ENCODE data around the gene ADAMTSL5.
"Not testable (repeated sequence)": the region's sequence is repeated elsewhere in the genome, so short reads cannot be mapped to it uniquely, and the experiment has no call there.

The ADAMTSL5 gene, protein sequence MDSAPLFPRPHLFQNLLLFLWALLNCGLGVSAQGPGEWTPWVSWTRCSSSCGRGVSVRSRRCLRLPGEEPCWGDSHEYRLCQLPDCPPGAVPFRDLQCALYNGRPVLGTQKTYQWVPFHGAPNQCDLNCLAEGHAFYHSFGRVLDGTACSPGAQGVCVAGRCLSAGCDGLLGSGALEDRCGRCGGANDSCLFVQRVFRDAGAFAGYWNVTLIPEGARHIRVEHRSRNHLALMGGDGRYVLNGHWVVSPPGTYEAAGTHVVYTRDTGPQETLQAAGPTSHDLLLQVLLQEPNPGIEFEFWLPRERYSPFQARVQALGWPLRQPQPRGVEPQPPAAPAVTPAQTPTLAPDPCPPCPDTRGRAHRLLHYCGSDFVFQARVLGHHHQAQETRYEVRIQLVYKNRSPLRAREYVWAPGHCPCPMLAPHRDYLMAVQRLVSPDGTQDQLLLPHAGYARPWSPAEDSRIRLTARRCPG

DNA sequence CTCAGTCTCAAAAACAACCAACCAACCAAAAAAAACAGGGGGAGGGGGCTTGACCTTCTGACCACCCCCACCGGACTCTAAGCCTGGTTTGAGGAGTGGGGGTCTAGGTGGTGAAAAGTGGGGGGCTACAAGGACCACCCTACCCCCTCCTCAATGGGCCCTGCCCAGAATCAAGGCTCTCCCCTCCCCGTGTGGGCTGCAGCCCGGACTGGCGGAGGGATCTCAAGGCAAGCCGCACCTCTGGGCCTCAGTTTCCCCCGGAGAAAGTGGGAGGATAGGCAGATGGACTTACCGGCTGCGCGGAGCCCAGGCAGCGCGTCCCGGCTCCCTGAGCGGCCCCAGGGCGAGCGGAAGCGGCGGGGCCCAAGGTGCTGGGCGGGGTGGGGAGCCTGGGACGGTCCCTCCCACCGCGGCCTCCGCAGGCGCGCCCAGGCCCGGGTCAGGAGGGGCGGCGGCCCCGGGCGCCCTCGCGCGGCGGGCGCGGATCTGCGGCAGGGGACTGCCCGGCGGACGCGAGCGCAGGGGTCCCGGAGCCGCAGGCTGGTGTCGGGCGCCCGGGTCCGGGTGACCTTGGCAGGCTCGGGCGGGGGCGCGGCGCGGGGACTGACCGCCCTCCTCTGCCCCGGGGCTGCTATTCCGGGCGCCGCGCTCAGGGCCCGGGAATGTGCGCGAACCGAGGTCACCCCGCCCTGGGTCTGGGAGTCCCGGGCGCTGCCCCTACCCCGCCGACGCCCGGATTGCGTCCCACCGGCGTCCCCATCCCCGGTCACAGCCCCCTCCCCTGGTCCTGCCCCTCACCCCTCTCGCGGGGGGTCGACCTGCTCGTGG is at the start of gene ADAMTSL5:
TSS of gene ADAMTSL5 (minus strand) at position 349 of the 828 bp plus-strand sequence. CDS start 2,076 bp downstream, outside the sequence.
- peak; percentile 74 for DNase-seq

DNA sequence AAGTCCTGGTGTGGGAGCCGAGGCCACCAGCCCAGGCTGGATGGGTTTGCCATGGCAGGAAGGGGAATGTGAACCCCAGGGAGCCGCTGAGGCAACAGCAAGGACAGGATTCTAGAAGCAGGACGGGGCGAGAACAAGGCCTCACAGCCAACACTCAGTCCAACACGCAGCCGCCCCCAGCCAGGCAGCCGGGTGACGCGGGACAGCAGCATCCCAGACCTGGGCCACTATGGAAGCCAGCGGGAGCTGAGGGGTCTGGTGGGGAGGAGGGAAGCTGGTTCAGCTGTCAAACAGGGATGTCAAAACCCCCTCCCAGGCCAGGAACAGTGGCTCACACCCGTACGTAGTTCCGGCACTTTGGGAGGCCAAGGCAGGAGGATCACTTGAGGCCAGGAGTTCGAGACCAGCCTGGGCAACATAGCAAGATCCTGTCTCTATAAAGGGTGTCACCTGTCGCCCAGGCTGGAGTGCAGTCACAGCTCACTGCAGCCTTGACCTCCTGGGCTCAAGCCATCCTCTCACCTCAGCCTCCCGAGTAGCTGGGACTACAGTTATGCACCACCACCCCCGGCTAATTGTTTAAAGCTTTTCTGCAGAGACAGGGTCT is 48.5 kb upstream of the ADAMTSL5 start:
- no peak for DNase-seq

DNA sequence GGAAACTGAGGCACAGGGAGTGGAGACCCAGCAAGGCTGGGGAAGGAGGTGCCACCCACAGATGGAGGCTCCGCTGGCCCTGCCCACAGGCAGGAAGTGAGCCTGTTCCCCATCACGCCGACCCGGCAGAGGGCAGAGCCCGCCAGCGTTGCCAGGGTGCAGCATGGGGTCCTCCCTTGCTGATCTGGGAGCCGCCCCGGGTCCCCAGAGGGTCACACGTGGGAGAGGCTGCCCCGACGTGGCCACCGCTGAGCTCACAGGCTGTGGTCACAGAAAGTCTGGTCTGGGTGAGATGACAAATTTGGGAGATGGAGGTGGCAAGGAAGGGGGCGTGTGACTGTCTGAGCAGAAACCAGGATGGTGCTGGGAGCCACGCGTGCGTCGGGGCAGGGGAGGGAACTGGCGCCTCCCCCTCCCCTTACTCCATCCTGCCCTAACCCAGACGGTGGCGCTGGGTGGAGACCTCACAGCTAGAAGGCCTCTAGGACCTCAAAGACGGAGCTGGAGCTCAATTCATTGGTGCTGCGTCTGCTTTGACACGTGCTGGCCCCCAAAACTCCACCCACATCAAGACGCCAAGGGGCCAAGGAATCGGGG is 47.6 kb upstream of the ADAMTSL5 start:
- no peak for DNase-seq

DNA sequence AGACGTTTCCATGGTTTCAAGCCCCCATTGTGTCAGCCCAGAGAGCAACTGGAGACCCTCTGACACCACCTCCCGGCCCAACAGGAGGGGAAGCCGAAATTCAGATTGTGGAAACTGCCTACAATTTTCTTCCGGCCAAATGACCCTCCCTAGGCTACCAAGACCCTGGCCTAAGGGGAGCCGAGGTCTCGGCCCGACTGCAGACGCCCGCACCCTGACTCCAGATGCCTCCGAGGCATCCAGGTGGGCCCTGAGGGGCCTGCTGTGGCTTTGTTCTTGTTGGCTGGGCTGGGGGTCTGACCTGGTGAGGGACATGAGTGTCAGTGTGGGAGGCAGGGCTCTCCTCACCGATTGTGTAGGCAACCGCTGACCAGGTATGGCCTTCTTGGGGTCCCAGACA is 45.7 kb upstream of the ADAMTSL5 start:
- no peak for DNase-seq

DNA sequence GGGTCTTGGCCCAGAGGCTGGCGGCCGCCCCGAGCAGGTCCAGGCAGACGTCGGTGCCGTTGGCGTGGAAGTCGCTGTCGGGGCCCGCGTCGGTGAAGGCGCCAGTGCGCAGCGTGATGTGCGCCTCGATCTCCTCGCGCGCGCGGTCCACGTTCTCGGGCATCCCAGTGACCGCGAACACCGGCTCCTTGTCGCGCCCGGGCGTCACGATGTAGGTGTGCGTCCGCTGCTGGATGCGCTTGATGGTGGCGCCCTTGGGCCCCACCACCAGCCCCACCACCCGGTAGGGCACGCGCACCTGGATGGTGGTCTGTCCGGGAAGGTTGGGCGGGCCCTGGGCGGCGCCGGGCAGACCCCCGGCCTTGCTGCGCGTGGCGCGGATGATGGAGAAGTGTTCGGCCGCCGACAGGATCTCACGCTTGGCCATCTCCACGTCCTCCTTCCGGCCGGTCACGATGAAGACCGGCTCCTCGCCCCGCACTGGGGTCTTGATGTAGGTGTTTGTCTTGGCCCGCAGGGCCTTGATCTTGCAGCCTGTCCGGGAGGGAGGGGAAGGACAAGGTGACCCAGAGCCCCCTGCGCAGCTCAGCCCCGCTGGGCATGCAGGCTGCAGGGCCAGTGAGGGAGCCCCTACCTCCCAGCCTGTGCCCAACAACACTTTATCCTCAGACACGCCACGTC is 43.7 kb upstream of the ADAMTSL5 start:
- DNase-seq = no peak

DNA sequence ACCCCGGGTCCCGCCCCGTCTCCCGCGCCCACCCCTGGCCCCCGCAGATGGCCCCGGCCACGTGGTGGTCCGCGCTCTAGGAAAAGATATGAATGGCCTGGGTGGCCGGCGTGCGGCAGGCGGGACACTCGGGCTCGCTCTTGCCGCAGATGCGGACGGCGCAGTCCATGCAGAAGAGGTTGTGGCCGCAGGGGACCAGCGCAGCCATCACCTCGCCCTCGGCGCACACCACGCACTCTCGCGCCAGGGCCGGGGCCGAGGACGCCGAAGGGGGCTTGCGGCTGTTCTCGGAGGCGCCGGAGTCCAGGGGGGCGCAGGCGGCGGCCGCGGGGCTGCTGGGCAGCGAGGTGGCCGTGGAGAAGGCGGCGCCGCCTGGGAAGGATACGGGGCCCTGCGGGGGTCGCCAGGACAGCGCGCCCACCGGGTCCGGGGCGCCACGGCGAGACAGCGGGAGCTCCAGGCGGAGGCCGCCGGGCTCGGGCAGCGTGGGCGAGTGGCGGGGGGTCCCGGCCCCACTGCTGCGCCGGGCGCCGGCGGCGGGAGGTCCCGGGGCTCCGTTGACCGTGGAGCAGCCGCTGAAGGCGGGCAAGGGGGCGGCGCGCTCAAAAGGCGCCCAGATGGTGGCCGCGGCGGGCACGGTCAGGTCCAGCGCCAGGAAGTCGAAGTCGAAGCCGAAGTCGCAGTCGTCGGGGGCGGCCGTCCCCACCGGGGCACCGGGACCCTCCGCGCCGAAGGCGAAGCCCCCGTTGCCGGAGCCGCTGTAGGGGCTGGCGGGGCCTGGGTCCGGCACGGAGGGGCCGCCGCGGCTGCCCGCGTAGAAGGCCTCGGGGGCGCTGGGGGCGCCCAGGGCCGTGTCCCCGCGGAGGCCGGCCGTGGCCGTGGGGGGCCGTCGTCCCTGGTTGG is 42.9 kb upstream of the ADAMTSL5 start:
- DNase-seq = no peak

DNA sequence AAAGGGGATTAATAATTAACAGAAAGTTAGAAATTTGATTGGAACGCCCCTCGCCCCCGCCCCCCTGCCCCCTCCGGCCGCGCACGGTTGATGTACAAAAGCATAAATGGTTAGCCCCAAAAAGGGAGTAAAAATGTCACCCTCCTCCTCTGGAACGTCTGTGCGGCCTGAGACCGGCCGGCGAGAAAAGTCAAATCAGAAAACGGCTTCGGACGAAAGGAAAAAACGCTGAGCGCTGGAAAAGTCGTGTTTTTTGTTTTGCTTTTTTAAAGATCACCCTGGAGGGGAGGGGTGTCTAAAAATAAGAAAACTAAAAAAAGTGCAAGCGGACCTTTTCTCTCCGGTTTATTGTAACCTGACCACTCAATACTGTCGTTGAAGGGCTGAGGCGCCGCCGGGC is 42.1 kb upstream of the ADAMTSL5 start:
- DNase-seq = no peak

DNA sequence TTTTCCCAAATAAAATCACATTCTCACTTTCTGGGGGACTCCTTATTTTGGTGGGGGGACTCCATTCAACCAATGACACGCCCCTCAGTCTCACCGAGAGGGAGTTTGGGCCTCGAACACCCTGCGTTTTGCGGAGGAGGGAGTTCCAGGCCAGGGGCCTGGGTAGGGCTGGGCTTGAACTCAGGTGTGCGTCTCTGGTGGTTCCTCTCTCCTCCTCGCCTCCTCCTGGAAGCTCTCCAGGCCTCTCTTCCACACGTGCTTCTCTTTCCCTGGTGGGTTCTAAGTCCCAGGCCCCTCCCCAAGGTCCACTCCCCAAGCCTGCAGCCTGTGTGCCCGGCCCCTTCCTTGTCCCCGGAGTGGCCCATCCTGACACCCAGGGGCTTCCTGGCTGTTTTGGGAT is 40.6 kb upstream of the ADAMTSL5 start:
- no peak for DNase-seq

DNA sequence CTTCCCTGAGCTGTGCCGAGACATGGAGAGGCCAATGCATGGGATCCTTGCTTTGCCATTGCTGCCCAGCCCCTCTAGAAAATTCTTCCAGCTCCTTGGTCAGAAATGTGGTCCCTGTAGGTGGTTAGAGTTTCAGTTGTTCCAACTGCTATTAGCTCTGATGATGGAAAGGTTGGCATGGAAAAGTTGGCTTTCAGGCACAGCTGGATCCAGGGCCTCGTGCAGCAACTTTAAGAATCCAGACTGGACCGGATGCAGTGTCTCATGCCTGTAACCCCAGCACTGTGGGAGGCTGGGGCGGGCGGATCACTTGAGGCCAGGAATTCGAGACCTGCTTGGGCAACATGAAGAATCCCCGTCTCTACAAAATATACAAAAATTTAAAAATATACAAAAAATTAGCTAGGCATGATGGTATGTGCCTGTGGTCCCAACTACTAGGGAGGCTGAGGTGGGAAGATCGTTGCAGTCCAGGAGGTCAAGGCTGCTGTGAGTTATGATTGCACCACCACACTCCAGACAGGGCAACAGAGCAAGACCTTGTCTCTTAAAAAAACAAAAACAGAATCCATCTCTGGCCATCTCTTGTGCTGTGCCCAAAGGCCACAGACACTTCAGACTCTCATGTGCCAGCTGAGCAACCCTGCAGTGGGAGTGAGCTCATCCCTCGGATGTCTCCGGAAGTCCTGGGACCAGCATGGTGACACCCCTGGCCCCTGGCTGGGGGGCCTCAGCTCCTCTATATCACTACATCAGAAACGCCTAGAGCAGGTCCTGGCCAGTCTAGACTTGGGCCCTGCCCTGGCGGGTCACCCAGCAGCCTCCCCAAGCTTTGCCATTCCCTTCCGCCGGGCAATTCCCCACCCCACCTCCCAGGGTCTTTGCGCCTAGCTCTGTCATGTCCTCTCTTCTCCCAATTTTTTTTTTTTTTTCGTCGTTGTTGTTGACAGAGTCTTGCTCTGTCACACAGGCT is 38.5 kb upstream of the ADAMTSL5 start:
- no peak for DNase-seq

DNA sequence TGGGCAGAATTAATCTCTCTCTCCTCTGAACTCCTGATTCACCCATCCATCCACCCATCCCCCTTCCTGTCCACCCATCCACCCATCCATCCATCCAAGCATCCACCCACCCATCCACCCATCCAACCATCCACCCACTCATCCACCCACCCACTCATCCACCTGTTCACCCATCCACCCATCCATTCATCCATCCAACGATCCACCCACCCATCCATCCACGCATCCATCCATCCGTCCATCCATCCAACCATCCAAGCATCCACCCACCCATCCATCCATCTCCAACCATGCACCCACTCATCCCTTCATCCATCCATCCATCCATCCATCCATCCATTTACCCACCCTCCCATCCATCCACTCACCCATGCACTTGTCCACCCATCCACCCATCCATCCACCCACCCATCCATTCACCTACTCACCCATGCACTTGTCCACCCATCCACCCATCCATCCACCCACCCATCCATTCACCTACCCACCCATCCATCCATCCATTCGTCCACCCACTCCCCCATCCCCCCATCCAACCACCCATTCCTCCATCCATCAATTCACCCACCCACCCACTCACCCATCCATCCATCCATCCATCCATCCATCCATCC is 36.6 kb upstream of the ADAMTSL5 start:
- DNase-seq = no peak

DNA sequence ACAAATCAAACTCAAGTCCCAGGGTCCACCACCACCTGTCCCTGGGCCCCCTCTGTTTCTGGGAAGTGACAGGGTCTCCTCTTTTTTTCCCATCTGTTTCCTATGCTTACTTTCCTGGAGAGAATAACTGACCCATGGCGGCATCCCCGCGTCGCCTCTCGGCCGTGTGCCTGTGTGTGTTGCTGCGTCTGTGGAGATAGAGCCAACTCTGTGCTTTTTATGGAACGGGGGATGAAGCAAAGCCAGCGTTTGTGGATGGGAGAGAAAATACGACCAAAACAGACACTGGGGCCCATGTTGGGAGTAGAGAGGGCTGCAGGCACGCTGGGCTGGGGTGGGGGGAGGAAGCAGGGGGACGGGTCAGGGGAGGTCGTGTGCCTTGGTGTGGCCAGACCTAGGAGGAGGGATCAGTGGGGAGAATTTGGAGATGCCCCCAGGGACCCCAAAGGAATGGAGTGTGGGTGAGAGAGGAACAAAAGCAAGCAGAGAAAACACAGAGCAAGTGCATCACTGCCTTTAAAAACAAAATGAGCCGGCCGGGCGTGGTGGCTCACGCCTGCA is 27.6 kb upstream of the ADAMTSL5 start:
- no peak for DNase-seq

DNA sequence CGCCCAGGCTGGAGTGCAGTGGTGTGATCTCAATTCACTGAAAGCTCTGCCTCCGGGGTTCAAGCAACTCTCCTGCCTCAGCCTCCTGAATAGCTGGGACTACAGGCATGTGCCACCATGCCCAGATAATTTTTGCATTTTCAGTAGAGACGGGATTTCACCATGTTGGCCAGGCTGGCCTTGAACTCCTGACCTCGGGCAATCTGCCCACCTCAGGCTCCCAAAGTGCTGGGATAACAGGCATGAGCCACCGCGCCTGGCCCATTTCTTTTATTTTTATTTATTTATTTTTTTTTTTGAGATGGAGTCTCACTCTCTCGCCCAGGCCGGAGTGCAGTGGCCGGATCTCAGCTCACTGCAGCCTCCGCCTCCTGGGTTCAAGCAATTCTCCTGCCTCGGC is 26.9 kb upstream of the ADAMTSL5 start:
- not testable (repeated sequence) for DNase-seq

DNA sequence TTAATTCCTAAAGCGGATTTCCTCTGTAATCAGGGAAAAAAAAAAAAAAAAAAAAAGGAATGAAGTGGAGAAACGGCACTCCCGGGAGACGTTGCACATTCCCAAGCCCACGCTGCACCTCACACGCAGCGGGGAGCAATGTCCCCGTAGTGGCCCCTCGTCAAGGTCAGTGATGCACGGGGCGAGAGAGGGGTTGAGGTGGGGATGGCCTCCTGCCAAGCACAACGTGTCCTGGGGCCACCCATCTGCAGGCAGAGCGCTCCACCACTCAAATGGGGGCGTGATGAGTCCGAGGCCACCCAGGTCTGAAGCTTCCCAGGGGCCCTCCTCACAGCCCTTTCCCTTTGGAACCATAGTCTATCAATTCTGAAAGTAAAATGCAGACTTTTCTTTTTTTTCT is 26.2 kb upstream of the ADAMTSL5 start:
- DNase-seq = no peak

DNA sequence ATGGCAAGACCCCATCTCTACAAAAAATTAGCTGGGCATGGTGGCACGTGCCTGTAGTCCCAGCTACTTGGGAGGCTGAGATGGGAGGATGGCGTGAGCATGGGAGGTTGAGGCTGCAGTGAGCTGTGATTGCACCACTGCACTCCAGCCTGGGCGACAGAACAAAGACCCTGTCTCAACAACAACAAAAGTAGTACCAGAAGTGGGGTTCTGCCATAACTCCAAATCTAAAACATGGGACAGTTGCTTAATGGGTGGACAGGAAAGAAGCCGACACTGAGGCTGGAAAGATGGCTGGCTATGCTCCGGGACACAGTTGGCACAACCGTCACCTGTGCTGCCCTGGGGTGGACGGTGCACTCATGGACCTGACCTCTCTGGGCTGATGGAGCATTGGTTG is 22.9 kb upstream of the ADAMTSL5 start:
- not testable (repeated sequence) for DNase-seq

DNA sequence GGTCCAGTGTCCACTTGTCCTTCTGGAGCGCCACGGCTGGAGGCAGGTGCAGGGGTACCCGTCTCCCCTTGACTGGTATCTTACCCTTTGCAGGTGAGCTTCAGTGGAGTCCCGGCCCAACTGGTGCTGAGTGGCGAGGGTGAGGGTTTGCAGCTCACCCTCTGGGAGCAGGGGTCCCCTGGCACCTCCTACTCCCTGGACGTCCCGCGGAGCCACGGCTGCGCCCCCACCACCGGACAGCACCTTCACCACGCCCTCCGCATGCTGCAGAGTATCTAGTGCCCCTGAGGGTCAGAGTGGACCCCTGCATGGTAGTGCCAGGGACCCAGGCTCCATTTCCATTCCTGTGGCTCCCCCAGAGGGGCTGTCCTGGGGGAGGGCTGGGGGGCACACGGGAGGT is 22.2 kb upstream of the ADAMTSL5 start:
- DNase-seq = no peak

DNA sequence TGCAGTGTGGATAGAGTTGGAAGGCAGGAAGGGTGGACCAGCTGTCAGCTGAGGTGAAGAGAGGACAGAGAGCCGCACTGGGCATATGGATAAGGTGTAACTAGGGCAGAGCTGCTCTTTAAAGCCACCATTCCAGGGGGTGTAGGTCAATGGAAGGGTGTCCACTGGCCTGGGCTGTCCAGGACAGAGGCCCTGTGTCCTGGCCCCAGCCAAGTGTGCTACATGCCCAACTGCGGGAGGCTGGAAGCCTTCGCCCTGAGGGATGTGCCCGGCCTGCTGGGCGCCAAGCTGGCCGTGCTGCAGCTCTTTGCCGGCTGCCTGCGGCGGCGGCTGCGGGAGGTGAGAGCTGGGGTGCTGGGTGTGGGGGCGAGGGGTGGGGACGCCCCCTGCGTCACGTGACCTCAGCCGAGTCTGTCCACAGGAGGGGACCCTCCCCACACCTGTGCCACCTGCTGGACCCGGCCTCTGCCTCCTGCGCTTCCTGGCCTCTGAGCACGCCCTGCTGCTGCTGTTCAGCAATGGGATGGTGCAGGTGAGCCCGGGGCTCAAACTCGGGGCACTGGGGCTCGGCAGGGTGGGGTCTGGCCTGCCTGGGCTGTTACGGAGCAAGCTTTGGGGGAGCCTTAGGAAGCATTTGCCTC is 20.8 kb upstream of the ADAMTSL5 start:
- peak; percentile 24 for DNase-seq

DNA sequence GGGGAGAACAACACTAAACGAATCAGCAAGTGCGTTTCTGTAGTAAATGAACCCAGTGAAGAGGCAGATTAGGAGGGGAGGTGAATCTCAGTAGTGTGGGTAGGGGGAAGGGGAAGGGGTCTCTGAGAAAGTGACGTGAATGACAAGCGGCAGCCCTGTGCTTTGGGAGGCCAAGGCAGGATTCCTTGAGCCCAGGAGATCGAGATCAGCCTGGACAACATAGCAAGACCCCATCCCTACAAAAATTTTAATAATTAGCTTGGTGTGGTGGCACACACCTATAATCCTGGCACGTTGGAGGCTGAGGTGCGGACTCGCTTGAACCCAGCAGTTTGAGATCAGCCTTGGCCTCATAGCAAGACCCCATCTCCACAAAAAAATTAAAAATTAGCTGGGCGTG is 19.2 kb upstream of the ADAMTSL5 start:
- no peak for DNase-seq

DNA sequence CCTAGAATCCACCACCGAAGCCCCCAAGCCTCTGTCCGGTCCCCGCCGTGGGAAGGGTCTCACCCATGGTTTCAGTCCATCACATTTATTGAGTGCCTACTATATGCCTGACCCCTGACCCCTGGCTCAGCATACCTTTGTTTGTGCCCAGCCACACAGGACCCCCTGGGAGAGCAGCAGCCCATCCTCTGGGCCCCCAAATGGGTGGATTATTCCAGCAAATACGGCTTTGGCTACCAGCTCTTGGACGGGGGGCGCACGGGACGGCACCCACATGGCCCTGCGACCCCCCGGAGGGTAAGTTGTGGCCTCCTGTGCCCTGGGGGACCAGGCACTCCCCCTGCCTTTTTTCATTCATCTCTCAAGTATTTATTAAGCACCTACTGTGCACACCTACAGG is 18.8 kb upstream of the ADAMTSL5 start:
- no peak for DNase-seq

DNA sequence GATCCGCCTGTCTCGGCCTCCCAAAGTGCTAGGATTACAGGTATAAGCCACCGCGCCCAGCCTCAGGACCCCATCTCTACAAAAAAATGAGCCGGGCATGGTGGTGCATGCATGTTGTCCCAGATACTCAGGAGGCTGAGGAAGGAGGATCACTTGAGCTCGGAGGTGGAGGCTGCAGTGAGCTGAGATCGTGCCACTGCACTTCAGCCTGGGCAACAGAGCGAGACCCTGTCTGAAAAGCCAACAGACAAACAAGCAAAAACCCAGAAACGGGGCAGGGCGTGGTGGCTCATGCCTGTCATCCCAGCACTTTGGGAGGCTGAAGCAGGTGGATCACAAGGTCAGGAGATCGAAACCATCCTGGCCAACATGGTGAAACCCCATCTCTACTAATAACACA is 18.0 kb upstream of the ADAMTSL5 start:
- not testable (repeated sequence) for DNase-seq

All from DMS53 (cell line).